K562 (cell line): ENCODE data around the gene DNAAF3. TPM values are rescaled to one million over a fixed set of nuclear protein-coding genes. Genes with fewer than 3 reads are reported as not detected.

Experiments
- ATAC-seq: fragments of 200-7000 bp; cut with Tn5 transposase; 3 replicates; pipeline ENCODE4 v1.9.1; 2020; ENCODE audit warnings: moderate library complexity
- BruUV-seq: library from RNA; stranded (reverse); fragments of 400-500 nt; replicated peaks from 2 replicates; lab custom pipeline; 2021; lab: Mats Ljungman, UMichigan
- CTCF ChIA-PET: fragments of 300-600 bp; formaldehyde crosslinking; extraction: SDS; loops from one replicate; lab custom pipeline; 2021; ENCODE audit warnings: low intra/inter-chr PET ratio; lab: Yijun Ruan, JAX
- POLR2A ChIA-PET: fragments of 300-600, 350-650 bp; sonication (Branson Sonifier 250); formaldehyde crosslinking; extraction: SDS; loops from one replicate; lab custom pipeline; 2021; ENCODE audit warnings: antibody characterized with exemption, inconsistent platforms; lab: Yijun Ruan, JAX
- DNase-seq, 4 experiments: peaks; one replicate each; pipeline versions ENCODE4 v3.0.0 to v3.0.0-alpha.2; 2011 to 2018; ENCODE audit warnings: low spot score in 3 of 4, mixed read lengths in 3 of 4; ENCODE audit errors: extremely low read depth in 1 of 4
- FAIRE-seq: peaks from 2 replicates; lab custom pipeline; 2011; peaks lifted over from hg19 to GRCh38; lab: Jason Lieb, UNC
- H2AFZ ChIP-seq: 2 replicates; pipeline ENCODE4 v1.6.0; 2011; ENCODE audit warnings: low read depth, low read length, control low read depth, inconsistent platforms
- H3K27ac ChIP-seq: fragments of 200-600 bp; 3 replicates; pipeline ENCODE4 v1.8.0; 2011; ENCODE audit warnings: low read depth, mild to moderate bottlenecking, control low read depth, inconsistent platforms, low read length, moderate library complexity, mixed read lengths; ENCODE audit errors: extremely low read depth
- H3K27me3 ChIP-seq, 2 experiments: fragments of 300-600 bp in 1 of 2; 2 replicates in 1 of 2; 3 replicates in 1 of 2; pipeline versions ENCODE4 v1.6.0 to v1.8.0; 2011; ENCODE audit warnings: inconsistent platforms in 2 of 2, low read length in 2 of 2, mild to moderate bottlenecking in 1 of 2, mixed read lengths in 1 of 2, moderate library complexity in 1 of 2; ENCODE audit not compliant: control insufficient read depth in 2 of 2, insufficient read depth in 2 of 2
- H3K36me3 ChIP-seq: fragments of 300-600 bp; 3 replicates; pipeline ENCODE4 v1.8.0; 2011; ENCODE audit warnings: mild to moderate bottlenecking, low read length, inconsistent platforms; ENCODE audit not compliant: control insufficient read depth, insufficient read depth
- H3K4me1 ChIP-seq, 2 experiments: fragments of 200-600 bp in 1 of 2; replicated peaks in 1 of 2; 2 replicates in 1 of 2; 3 replicates in 1 of 2; pipeline versions ENCODE4 v1.5.1 to v1.8.0; 2011; ENCODE audit warnings: inconsistent platforms in 2 of 2, low read length in 2 of 2, mild to moderate bottlenecking in 1 of 2, mixed read lengths in 1 of 2, moderate library complexity in 1 of 2; ENCODE audit not compliant: control insufficient read depth in 2 of 2, insufficient read depth in 2 of 2
- H3K4me2 ChIP-seq: 2 replicates; pipeline ENCODE4 v1.6.1; 2011; ENCODE audit warnings: low read length, control low read depth, inconsistent platforms, mixed read lengths; ENCODE audit not compliant: insufficient read depth
- H3K4me3 ChIP-seq: fragments of 200-600 bp; sonication (generic), shearing (Covaris generic); 2 replicates; pipeline ENCODE4 v1.5.1; 2016; ENCODE audit warnings: control low read depth, inconsistent platforms
- H3K79me2 ChIP-seq: fragments of 200-600 bp; 3 replicates; pipeline ENCODE4 v1.8.0; 2011; ENCODE audit warnings: low read length, inconsistent platforms; ENCODE audit not compliant: control insufficient read depth, insufficient read depth
- H3K9ac ChIP-seq, 2 experiments: 2 replicates each; pipeline versions ENCODE4 v1.6.0 to v1.6.1; 2011; ENCODE audit warnings: low read depth in 2 of 2, low read length in 2 of 2, control low read depth in 1 of 2, inconsistent platforms in 1 of 2, mild to moderate bottlenecking in 1 of 2, mixed read lengths in 1 of 2; ENCODE audit not compliant: insufficient read depth in 1 of 2
- H3K9me1 ChIP-seq: one replicate; pipeline ENCODE4 v1.6.0; 2011; ENCODE audit warnings: inconsistent platforms, mild to moderate bottlenecking, low read length, moderate library complexity; ENCODE audit not compliant: control insufficient read depth, insufficient read depth
- H3K9me3 ChIP-seq: replicated peaks from 2 replicates; pipeline ENCODE4 v1.5.1; 2011; ENCODE audit warnings: low read depth, low read length, inconsistent platforms; ENCODE audit not compliant: control insufficient read depth, insufficient read depth
- H4K20me1 ChIP-seq: replicated peaks from 2 replicates; pipeline ENCODE4 v1.6.1; 2011; ENCODE audit warnings: low read length, inconsistent platforms, mixed read lengths; ENCODE audit not compliant: control insufficient read depth, insufficient read depth
- CREBBP ChIP-seq: IDR thresholded peaks from one replicate; pipeline ENCODE4 v1.6.1; 2012; ENCODE audit warnings: low read depth, mild to moderate bottlenecking, control low read depth, inconsistent platforms, low read length
- ELF1 ChIP-seq: fragments of 200-800 bp; sonication (Bioruptor generic); IDR thresholded peaks from 2 replicates; pipeline ENCODE4 v1.6.1; 2016; ENCODE audit warnings: missing genetic modification characterization, missing compliant biosample characterization
- FOXK2 ChIP-seq, 2 experiments: fragments of 450-650 bp; IDR thresholded peaks in 1 of 2; conservative IDR thresholded peaks in 1 of 2; 2 replicates each; pipeline ENCODE4 v1.6.1; 2016; ENCODE audit warnings: low read depth in 2 of 2, mild to moderate bottlenecking in 1 of 2
- ILF3 ChIP-seq: fragments of 450-650 bp; IDR thresholded peaks from 2 replicates; pipeline ENCODE4 v1.6.1; 2018; ENCODE audit warnings: antibody characterized with exemption, mild to moderate bottlenecking, moderate library complexity, borderline replicate concordance
- PHTF2 ChIP-seq: fragments of 250-450 bp; sonication (Bioruptor Pico); IDR thresholded peaks from 2 replicates; pipeline ENCODE4 v1.5.0; 2021; ENCODE audit warnings: mild to moderate bottlenecking
- RBM14 ChIP-seq: fragments of 200-400 bp; formaldehyde crosslinking; IDR thresholded peaks from 2 replicates; pipeline ENCODE4 v1.6.1; 2018; ENCODE audit warnings: low read depth, mild to moderate bottlenecking, low read length, moderate library complexity, borderline replicate concordance; ENCODE audit not compliant: insufficient read depth
- SREBF1 ChIP-seq: fragments of 150-350 bp; IDR thresholded peaks from 2 replicates; pipeline ENCODE4 v1.6.1; 2014; ENCODE audit warnings: antibody characterized with exemption, low read depth, low read length, borderline replicate concordance
- XRCC3 ChIP-seq: fragments of 450-650 bp; IDR thresholded peaks from 2 replicates; pipeline ENCODE4 v1.6.1; 2017; ENCODE audit warnings: mild to moderate bottlenecking, moderate library complexity
- ZKSCAN3 ChIP-seq: fragments of 250-450 bp; sonication (Bioruptor Pico); IDR thresholded peaks from 2 replicates; pipeline ENCODE4 v1.4.0; 2020
- ZNF124 ChIP-seq: sonication (generic); formaldehyde crosslinking; IDR thresholded peaks from 2 replicates; pipeline ENCODE4 v1.8.1; 2022; ENCODE audit warnings: missing genetic modification reagents
- ZNF174 ChIP-seq: fragments of 250-450 bp; sonication (Bioruptor Pico); IDR thresholded peaks from 2 replicates; pipeline ENCODE4 v1.4.0; 2020; ENCODE audit warnings: mild to moderate bottlenecking
- ZNF232 ChIP-seq: sonication (generic); formaldehyde crosslinking; IDR thresholded peaks from 2 replicates; pipeline ENCODE4 v1.8.0; 2022; ENCODE audit warnings: mild to moderate bottlenecking, missing genetic modification reagents
- ZNF311 ChIP-seq: fragments of 250-450 bp; sonication (Bioruptor Pico); IDR thresholded peaks from 2 replicates; pipeline ENCODE4 v1.4.0; 2020; ENCODE audit warnings: mild to moderate bottlenecking, moderate library complexity
- WGBS: fragments of 100-300 bp; shearing (Covaris generic); methylation state at CpG from one replicate; pipeline ENCODE4 v1.1.6; 2016; ENCODE audit warnings: low coverage, mixed read lengths; ENCODE audit not compliant: insufficient coverage; ENCODE audit errors: missing lambda C conversion rate; 5-methylcytosine and 5-hydroxymethylcytosine counted together
- in situ Hi-C: fragments of 300-500 bp; cut with MboI; formaldehyde crosslinking; loops from 4 replicates; pipeline ENCODE4 v1.15.0; 2018; ENCODE audit warnings: inconsistent platforms, mixed read lengths
- intact Hi-C: fragments of 100-400 bp; cut with micrococcal nuclease; formaldehyde crosslinking; loops from 2 replicates; pipeline ENCODE4 v1.14.2; 2022
- polyA plus RNA-seq, 8 experiments: library from polyadenylated mRNA; depleted of rRNA in 4 of 8; stranded (reverse) in 5 of 8; unstranded in 3 of 8; fragments of >200 nt; fragmentation: Nextera tagmentation in 2 of 8; fragmentation: Illumina TruSeq in 1 of 8; extraction: Ambion mirVana in 2 of 8; extraction: Trizol in 1 of 8; gene quantifications; 2 replicates each; pipeline versions ENCODE4 v1.2.1 to v1.2.3, GENCODE V29; 2011 to 2014; ENCODE audit warnings: inconsistent platforms in 1 of 8, missing spikeins in 1 of 8
- total RNA-seq, 7 experiments: library from RNA; depleted of rRNA in 6 of 7; stranded (reverse); fragments of >200 nt in 6 of 7; fragmentation: Illumina TruSeq in 2 of 7; extraction: Trizol in 2 of 7; gene quantifications; 2 replicates each; pipeline versions ENCODE4 v1.2.1 to v1.2.3, GENCODE V29; 2011 to 2021; ENCODE audit warnings: low replicate concordance in 1 of 7
- TF ChIP-seq, protein P1 (sequence below): sonication (generic); formaldehyde crosslinking; IDR thresholded peaks from 2 replicates; pipeline ENCODE4 v1.8.0; 2022; ENCODE audit warnings: missing genetic modification reagents, mild to moderate bottlenecking, borderline replicate concordance
- TF ChIP-seq, protein P2 (sequence below): fragments of 250-450 bp; sonication (Bioruptor Pico); IDR thresholded peaks from 2 replicates; pipeline ENCODE4 v1.9.0; 2021; ENCODE audit warnings: mild to moderate bottlenecking, inconsistent platforms
- TF ChIP-seq, protein P3 (sequence below), 2 experiments: fragments of 450-650 bp; IDR thresholded peaks; 2 replicates each; pipeline ENCODE4 v1.6.1; 2016

Gene DNAAF3
- total and polyA plus RNA-seq, 9 of the 15 experiments (the other 6 are each of a cell fraction or from before 2014, with no cell fraction given): 21.6 to 61.5 (median 43.0) TPM

DNA sequence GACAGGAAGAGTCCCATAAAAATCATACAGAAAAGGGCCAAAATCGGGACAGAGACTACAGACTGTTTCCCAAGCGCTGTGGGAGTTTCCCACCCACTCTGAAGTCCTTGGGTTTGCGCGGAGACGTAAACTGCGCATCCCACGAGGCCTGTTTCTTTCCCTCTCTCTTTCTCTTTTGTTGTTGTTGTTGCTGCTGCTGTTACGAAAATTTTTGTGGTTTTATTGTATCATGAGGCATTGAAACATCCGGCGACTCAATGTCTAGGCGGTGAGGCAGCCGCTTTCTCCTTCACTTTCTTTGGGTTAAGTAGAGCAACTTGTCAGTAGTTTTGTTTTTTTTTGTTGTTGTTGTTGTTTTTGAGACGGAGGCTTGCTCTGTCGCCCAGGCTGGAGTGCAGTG is 47.4 kb downstream of the DNAAF3 start:
- no peak for FAIRE-seq
- intact Hi-C loops: no loop called here
- Histone ChIP-seq H3K27ac (no peak overlapping the region; the same call in 2 of the 3 replicates), H2AFZ (no peak overlapping the region), H3K4me1 (peaks cover 26 to 45% of the 10 kb centered on the region in 2 experiments), H3K36me3 (peaks cover 6% of the 10 kb centered on the region; the same call in 1 of the 3 replicates), H3K9me3 (no peaks in the 10 kb centered on the region), H3K9ac (no peak overlapping the region), H3K27me3 (no peaks in the 10 kb centered on the region), H3K4me2 (no peak overlapping the region), H3K9me1 (peaks cover 4% of the 10 kb centered on the region), H3K79me2 (peaks cover 33% of the 10 kb centered on the region), H3K4me3 (no peak overlapping the region), H4K20me1 (peaks cover 19% of the 10 kb centered on the region)
- ATAC-seq: no peak
- CTCF ChIA-PET: no interaction called here
- 84% methylated on average over 8 of the region's 14 CpGs for WGBS
- POLR2A ChIA-PET: interaction anchor here (1.1 to 1.7 kb wide), 2 partner anchors 10 to 288 kb away, joined by 3 to 9 read pairs; partner anchors contain the start of gene UBE2S
- in situ Hi-C loops: no loop called here
- no TSS peak for BruUV-seq
- DNase-seq: no peak
- TF ChIP-seq XRCC3: no peak
- no peak for TF ChIP-seq ZKSCAN3 (CRISPR knock-in tag)
- no peak for TF ChIP-seq CREBBP
- no peak for TF ChIP-seq ILF3
- TF ChIP-seq, protein P1, sequence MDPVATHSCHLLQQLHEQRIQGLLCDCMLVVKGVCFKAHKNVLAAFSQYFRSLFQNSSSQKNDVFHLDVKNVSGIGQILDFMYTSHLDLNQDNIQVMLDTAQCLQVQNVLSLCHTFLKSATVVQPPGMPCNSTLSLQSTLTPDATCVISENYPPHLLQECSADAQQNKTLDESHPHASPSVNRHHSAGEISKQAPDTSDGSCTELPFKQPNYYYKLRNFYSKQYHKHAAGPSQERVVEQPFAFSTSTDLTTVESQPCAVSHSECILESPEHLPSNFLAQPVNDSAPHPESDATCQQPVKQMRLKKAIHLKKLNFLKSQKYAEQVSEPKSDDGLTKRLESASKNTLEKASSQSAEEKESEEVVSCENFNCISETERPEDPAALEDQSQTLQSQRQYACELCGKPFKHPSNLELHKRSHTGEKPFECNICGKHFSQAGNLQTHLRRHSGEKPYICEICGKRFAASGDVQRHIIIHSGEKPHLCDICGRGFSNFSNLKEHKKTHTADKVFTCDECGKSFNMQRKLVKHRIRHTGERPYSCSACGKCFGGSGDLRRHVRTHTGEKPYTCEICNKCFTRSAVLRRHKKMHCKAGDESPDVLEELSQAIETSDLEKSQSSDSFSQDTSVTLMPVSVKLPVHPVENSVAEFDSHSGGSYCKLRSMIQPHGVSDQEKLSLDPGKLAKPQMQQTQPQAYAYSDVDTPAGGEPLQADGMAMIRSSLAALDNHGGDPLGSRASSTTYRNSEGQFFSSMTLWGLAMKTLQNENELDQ (CRISPR knock-in tag): no peak
- no peak for TF ChIP-seq PHTF2 (CRISPR knock-in tag)
- TF ChIP-seq FOXK2 (conservative IDR thresholded peaks at IDR 0.05 in 1 of 2, IDR thresholded peaks at IDR 0.05 in 1 of 2; ENCODE audit: low read depth in 2 of 2): no peak
- TF ChIP-seq, protein P2, sequence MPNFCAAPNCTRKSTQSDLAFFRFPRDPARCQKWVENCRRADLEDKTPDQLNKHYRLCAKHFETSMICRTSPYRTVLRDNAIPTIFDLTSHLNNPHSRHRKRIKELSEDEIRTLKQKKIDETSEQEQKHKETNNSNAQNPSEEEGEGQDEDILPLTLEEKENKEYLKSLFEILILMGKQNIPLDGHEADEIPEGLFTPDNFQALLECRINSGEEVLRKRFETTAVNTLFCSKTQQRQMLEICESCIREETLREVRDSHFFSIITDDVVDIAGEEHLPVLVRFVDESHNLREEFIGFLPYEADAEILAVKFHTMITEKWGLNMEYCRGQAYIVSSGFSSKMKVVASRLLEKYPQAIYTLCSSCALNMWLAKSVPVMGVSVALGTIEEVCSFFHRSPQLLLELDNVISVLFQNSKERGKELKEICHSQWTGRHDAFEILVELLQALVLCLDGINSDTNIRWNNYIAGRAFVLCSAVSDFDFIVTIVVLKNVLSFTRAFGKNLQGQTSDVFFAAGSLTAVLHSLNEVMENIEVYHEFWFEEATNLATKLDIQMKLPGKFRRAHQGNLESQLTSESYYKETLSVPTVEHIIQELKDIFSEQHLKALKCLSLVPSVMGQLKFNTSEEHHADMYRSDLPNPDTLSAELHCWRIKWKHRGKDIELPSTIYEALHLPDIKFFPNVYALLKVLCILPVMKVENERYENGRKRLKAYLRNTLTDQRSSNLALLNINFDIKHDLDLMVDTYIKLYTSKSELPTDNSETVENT (CRISPR knock-in tag): no peak
- TF ChIP-seq RBM14: no peak
- TF ChIP-seq ZNF124 (CRISPR knock-in tag): no peak
- TF ChIP-seq ZNF232 (CRISPR knock-in tag): no peak
- TF ChIP-seq SREBF1: no peak
- no peak for TF ChIP-seq ZNF174 (CRISPR knock-in tag)
- no peak for TF ChIP-seq ELF1 (tag)
- TF ChIP-seq ZNF311: no peak
- TF ChIP-seq, protein P3, sequence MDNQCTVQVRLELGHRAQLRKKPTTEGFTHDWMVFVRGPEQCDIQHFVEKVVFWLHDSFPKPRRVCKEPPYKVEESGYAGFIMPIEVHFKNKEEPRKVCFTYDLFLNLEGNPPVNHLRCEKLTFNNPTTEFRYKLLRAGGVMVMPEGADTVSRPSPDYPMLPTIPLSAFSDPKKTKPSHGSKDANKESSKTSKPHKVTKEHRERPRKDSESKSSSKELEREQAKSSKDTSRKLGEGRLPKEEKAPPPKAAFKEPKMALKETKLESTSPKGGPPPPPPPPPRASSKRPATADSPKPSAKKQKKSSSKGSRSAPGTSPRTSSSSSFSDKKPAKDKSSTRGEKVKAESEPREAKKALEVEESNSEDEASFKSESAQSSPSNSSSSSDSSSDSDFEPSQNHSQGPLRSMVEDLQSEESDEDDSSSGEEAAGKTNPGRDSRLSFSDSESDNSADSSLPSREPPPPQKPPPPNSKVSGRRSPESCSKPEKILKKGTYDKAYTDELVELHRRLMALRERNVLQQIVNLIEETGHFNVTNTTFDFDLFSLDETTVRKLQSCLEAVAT (IDR thresholded peaks at IDR 0.05): no peak
